Right lobe of liver (tissue), 4 donors: ENCODE results near the gene DTX3.

Experiments
- CTCF ChIP-seq, 4 donors: fragments of 200-600 bp in 3 of 4; fragments of 450-650 bp in 1 of 4; IDR thresholded peaks; one replicate each; pipeline versions ENCODE4 v1.5.1 to v1.8.0; 2016 to 2022; ENCODE audit warnings: antibody characterized with exemption in 4 of 4, mild to moderate bottlenecking in 2 of 4
- POLR2A ChIP-seq: fragments of 450-650 bp; IDR thresholded peaks from one replicate; pipeline ENCODE4 v1.6.1; 2017; ENCODE audit warnings: antibody characterized with exemption, mild to moderate bottlenecking
- donor health status: DM: no; HTN: no; CAD: no.
- donor health status: DM: no; HTN: no; CAD: no.
- donor health status: DM: no; HTN: yes; CAD: no.

- TF ChIP-seq CTCF (IDR thresholded peaks at IDR 0.05), result no peak
- TF ChIP-seq POLR2A, result no peak
These were observed 26.3 kb downstream of the DTX3 start for GRCh38 chr12:57630891-57631433.
